Upper lobe of right lung (tissue), 1 donor: Measurements from ENCODE around the gene TMEM161A. TPM values are rescaled to one million over a fixed set of nuclear protein-coding genes. Genes with fewer than 3 reads are reported as not detected.

ENCODE experiments used
- ATAC-seq: fragments of 200-7000 bp; cut with Tn5 transposase; one replicate; pipeline ENCODE4 v1.9.1; 2020; ENCODE audit warnings: mild to moderate bottlenecking, moderate library complexity
- DNase-seq: peaks from one replicate; pipeline ENCODE4 v3.0.0-alpha.2; 2020
- H3K27ac ChIP-seq: fragments of 200-600 bp; one replicate; pipeline ENCODE4 v1.8.0; 2022
- H3K27me3 ChIP-seq: fragments of 200-600 bp; one replicate; pipeline ENCODE4 v1.8.0; 2022; ENCODE audit warnings: mild to moderate bottlenecking
- H3K36me3 ChIP-seq: fragments of 200-600 bp; one replicate; pipeline ENCODE4 v1.8.0; 2022
- H3K4me1 ChIP-seq: fragments of 200-600 bp; one replicate; pipeline ENCODE4 v1.8.0; 2022
- H3K4me3 ChIP-seq: fragments of 200-600 bp; one replicate; pipeline ENCODE4 v1.8.0; 2022; ENCODE audit warnings: mild to moderate bottlenecking
- H3K9me3 ChIP-seq: fragments of 200-600 bp; one replicate; pipeline ENCODE4 v1.8.0; 2022
- intact Hi-C: fragments of 100-400 bp; cut with DNase I; formaldehyde crosslinking; loops from one replicate; pipeline ENCODE4 v1.11.0; 2022
- total RNA-seq: library from RNA; stranded (reverse); fragmentation: NEBNext Ultra II Directional; extraction: Animal tissue kit (Norgen Biotek cat#: 25700); gene quantifications from one replicate; pipeline ENCODE4 v1.2.1, GENCODE V29; 2021
- TF ChIP-seq, protein P1 (sequence below): fragments of 200-600 bp; IDR thresholded peaks from one replicate; pipeline ENCODE4 v1.8.0; 2022; ENCODE audit warnings: antibody characterized with exemption
- donor health status: DM: no; HTN: yes; CAD: no; lungs with severe emphysema.

TMEM161A gene
- total RNA-seq, 1 donor from 2014 or later: 31.0 TPM

DNA sequence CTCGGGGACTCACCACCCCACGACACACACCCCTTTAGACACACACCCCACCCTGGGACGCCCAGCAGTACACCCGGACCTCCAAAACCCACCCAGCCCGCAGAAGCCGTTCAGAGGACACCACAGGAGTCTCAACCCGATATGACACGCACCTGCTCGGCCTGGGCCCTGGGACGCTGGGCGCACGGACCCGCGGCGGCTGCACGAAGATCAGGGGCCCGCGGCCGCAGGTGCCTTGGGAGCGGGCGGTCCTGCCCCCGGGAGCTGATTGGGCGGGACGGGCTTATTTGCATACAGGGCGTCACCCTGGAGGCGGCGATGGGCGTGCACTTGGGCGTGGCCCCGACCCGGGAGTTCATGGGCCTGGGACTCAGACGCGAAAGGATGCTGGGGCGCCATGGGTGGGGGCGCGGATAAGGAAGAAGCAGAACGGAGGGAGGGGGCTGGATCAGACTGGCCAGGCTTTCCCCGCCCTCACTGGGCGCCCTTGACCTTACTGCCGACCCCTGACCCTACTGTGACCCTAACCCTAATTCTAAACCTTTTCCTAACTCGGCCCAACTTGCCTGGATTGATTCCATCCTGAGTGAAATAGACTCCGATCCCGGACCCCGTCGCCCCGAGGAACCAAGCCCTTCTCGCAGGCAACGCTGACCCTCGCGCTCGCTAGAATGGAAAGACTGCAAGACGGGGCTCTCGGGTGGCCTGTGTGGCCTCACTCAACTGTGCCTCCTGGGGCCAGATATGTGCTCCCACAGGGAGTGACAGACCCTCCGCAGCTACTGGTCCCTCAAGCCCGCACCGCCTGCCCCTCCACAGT lies 32.0 kb upstream of the TMEM161A start, which contains the start of gene MEF2B:
Gene MEF2B, minus strand, starts transcription at position 211 of the 820 bp plus-strand sequence. CDS start 19,528 bp downstream, outside the sequence.
- peaks cover 3% of the 10 kb centered on the region for H3K36me3 ChIP-seq
- DNase-seq (peak; percentile 90), ATAC-seq (peak; percentile 92)
- H3K4me3 ChIP-seq: peak within 1 kb of the TSS; percentile 16
- TF ChIP-seq, protein P1, sequence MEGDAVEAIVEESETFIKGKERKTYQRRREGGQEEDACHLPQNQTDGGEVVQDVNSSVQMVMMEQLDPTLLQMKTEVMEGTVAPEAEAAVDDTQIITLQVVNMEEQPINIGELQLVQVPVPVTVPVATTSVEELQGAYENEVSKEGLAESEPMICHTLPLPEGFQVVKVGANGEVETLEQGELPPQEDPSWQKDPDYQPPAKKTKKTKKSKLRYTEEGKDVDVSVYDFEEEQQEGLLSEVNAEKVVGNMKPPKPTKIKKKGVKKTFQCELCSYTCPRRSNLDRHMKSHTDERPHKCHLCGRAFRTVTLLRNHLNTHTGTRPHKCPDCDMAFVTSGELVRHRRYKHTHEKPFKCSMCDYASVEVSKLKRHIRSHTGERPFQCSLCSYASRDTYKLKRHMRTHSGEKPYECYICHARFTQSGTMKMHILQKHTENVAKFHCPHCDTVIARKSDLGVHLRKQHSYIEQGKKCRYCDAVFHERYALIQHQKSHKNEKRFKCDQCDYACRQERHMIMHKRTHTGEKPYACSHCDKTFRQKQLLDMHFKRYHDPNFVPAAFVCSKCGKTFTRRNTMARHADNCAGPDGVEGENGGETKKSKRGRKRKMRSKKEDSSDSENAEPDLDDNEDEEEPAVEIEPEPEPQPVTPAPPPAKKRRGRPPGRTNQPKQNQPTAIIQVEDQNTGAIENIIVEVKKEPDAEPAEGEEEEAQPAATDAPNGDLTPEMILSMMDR: no peak
- H3K27me3 ChIP-seq: no peaks in the 10 kb centered on the region
- H3K9me3 ChIP-seq: no peaks in the 10 kb centered on the region
- no peak within 1 kb of the TSS for H3K27ac ChIP-seq
- intact Hi-C loops: no loop called here
- peaks cover 11% of the 10 kb centered on the region for H3K4me1 ChIP-seq

DNA sequence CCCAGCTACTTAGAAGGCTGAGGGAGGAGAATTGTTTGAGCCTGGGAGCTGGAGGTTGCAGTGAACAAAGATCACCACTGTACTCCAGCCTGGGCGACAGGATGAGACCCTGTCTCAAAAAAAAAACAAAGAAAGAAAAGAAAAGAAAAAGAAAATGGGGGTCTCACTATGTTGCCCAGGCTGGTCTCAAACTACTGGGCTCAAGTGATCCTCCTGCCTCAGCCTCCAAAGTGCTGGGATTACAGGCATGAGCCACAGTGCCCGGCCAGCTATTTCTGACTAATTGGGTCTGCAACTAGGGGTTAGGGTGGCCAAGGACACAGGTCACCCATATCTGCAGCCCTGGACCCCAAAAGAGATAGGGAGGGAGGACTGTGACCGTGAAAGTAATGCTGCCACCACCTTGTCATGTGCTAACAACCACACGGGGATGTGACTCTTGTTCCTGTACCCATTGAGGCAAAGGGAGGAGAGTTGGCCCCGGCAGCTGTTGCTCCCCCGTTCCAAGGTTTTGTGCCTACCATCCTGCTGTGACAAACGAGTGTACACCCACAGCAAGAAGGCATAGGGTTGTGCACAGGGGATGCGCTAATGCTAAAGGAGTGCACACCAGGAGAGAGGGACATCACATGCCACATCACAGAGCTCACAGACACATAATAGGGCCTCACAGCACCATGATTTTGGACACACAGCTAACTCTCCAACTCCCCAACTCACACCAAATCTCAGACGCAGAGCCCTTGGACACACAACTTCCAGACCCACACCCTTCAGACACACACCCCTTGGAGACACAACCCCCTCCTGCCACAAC lies 31.2 kb upstream of the TMEM161A start:
- no peak overlapping the region for H3K4me3 ChIP-seq

DNA sequence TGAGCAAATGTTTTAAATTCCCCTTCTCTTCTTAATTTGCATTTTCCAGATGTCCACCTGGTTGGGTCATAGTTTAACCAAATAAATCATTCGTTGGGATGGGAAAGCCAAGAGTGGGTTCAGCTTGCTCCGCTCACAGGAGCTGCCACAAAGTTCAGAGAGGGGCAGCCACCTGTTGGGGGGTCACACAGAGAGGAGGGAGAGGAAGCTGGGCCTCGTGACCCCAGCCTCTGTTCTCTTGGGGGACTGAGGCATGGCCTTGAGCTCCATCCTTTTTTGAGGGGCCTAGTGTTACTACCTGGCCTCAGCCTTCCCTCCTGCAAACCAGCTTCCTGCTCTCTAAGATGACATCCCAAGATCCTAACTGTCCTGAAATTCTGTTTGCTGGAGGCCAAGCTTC lies 29.3 kb upstream of the TMEM161A start:
- Histone ChIP-seq H3K9me3 (no peaks in the 10 kb centered on the region), H3K27me3 (no peaks in the 10 kb centered on the region), H3K4me3 (no peak overlapping the region), H3K36me3 (peaks cover 3% of the 10 kb centered on the region), H3K27ac (no peak overlapping the region), H3K4me1 (peaks cover 11% of the 10 kb centered on the region)
- DNase-seq (no peak), ATAC-seq (no peak)
- intact Hi-C loops: no loop called here
- TF ChIP-seq, protein P1: no peak

More for the DNA sequence above, 31.2 kb upstream of the TMEM161A start:
- Histone ChIP-seq H3K36me3 (peaks cover 3% of the 10 kb centered on the region), H3K27ac (no peak overlapping the region), H3K27me3 (no peaks in the 10 kb centered on the region), H3K4me1 (peaks cover 11% of the 10 kb centered on the region), H3K9me3 (no peaks in the 10 kb centered on the region)
- intact Hi-C loops: no loop called here
- TF ChIP-seq, protein P1: no peak
- ATAC-seq (no peak), DNase-seq (no peak)

DNA sequence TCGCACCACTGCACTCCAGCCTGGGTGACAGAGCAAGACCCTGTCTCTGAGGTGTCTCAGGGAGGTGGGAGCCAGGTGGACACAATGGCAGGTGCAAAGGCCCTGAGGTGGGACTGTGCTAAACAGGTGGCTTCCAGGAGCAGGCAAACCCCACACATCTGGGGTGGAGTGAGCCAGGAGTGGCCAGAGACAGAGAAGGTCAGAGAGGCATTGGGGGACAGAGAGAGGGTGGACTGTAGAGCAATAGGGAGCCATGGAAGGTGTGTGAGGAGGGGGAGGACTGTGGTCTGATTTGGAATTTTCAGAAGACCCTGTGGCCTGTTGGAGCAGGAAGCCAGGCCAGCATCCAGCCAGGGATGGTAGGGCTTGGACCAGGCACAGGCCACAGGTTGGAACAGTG lies 27.1 kb upstream of the TMEM161A start:
- Histone ChIP-seq H3K4me1 (peaks cover 7% of the 10 kb centered on the region), H3K9me3 (no peaks in the 10 kb centered on the region), H3K4me3 (no peak overlapping the region), H3K27ac (no peak overlapping the region), H3K27me3 (no peaks in the 10 kb centered on the region), H3K36me3 (no peaks in the 10 kb centered on the region)
- ATAC-seq: no peak
- intact Hi-C loops: no loop called here
- TF ChIP-seq, protein P1: no peak
- no peak for DNase-seq

DNA sequence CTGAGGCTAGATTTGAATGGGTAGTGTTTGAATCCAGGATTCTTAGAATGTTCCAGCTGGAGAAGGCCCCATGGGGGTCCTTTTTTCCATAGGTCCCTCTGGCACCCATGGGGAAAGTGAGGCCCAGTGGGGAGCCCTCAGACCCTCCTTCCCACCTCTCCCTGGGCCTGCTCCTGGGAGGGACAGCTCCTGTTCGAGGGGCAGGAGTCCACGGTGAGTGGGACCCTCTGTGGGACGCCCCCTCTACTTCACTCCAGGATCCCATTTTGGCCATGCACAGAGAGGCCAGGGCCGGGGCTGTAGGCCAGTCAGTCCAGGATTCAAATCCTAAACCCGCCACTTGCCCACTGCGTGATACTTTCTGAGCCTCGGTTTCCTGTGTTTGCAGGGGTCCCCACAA lies 24.2 kb upstream of the TMEM161A start:
- H3K27ac ChIP-seq: no peak overlapping the region
- no peaks in the 10 kb centered on the region for H3K4me1 ChIP-seq
- H3K36me3 ChIP-seq: no peaks in the 10 kb centered on the region
- H3K4me3 ChIP-seq: no peak overlapping the region
- intact Hi-C loops: no loop called here
- ATAC-seq (no peak), DNase-seq (no peak)
- TF ChIP-seq, protein P1: no peak
- H3K9me3 ChIP-seq: no peaks in the 10 kb centered on the region
- H3K27me3 ChIP-seq: no peaks in the 10 kb centered on the region
